ENCODE results near the gene MRPL39.

MRPL39 gene

DNA sequence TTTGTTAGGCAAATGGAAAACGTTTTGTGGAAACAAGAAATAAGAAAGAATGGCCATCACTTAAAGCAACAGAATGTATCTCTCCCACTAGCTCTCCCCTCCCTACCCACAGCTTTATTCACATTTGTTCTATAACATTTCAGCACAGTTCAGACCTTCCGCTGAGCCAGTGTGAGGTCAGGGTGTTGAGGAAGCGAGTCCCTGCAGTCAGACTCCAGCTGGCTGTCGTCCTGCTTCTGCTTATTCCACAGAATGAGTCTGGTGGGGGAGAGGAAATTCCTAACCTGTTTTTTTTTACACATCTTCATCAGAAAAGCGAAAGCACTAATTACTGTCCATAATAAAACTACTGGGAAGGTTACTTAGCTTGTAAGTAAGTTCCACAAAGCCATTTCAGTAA, 39.0 kb downstream of the MRPL39 start:
- no peak for DNase-seq (ENCODE audit: low read depth)

DNA sequence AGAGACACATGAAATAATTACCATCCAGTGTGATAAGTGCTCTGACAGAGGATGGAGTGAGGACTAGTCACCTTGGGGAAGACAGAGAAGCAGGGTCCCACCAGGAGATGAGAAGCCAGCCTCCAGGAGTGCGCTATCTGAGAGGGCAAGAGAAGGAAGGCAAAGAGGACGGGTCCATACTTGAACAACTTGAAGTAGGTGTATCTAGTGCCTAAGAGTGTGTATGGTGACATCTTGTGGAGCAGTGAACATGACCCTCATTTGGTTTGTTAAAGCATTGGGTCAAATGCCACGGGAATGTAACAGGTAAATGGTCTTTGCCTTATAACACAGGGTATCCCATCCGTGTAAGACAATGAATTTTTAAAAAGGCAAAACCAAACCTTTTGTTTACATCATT, 39.8 kb downstream of the MRPL39 start:
- no peak for DNase-seq (ENCODE audit: low read depth)

DNA sequence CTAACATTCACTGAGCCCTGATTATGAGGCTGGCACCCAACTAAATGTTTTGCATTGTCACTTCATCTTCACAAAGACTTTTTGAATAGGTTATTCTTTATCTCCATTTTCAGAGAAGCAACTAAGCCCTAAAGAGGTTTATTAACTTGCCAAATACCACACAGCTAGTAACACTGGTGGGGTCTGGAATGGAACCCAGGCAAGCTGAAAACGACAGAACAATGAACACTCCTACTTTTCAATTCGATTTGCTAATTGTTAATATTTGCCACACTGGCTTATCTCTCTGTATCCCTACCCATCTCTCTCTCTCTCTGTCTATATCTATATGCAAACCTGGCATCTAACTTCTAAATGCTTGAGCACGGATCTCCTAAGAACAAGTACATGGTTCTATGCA, 40.6 kb downstream of the MRPL39 start:
- DNase-seq (ENCODE audit: low read depth), result no peak

DNA sequence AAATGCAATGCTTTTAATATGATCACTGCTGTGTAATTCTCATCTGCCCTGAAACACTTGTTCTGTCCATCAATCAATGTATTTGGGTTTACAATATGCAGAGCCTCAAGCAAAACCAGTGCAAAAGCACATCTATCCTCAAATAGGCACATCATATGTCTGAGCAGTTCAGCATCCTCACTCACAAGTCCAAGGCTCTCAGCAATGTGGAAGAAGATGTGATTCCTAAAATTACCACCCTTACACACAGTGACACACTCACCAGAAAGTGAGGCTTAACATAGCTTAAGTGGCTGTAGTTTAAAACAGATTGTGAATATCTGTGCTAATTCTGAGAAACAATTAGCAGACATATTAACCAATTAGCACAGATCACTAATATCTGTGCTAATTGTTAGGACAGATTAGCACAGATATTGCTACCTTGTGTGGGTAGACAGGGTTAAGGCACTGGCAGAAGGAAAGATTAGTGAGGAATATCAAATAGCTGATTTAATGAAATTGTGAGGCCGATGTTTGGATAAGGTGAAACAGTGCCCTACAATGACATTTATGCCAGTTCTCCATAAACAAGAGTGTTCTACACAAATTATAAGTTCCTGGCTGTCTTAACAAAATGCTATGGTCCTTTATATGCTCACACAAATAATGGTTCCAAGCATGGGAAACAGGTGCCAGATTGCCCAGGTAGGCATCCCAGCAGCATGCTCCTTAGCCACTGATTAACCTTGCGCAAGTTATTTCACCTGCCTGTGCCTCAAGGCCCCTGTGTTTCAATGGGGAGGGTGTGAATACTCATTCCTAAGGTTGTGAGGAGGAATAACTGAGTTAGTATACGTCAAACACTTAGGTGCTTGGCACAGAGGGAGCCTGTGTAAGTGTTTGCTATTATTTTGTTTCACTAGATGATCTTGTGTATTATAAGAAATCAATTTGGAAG, 41.7 kb downstream of the MRPL39 start:
- no peak for DNase-seq (ENCODE audit: low read depth)

DNA sequence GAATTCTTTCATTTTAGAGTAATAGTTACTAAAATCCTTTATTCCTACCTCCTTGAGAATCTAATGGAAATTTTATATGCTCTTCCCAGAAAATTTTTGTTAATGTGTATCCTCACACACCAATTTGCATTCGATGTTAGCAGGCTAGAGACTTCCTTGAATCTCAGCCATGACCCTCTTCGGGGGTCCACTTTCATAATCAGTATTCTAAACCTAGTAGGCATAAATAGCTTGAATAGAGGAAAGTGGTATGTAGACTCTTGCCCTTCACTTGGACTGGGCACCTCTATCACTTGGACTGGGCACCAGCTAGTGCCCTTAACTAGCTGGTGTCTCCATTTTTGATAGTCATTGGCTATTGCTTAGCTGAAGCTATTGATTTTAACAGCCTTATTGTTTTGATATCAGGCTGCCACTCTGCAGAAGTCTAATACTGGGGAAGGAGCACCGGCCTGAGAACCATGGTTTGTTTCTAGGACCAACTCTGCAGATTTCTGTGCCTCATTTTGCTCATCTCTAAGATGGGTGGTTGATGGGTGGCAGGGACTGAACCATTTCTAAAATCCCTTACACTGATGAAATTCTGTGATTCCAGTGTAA, 42.8 kb downstream of the MRPL39 start:
- DNase-seq (ENCODE audit: low read depth), result no peak

DNA sequence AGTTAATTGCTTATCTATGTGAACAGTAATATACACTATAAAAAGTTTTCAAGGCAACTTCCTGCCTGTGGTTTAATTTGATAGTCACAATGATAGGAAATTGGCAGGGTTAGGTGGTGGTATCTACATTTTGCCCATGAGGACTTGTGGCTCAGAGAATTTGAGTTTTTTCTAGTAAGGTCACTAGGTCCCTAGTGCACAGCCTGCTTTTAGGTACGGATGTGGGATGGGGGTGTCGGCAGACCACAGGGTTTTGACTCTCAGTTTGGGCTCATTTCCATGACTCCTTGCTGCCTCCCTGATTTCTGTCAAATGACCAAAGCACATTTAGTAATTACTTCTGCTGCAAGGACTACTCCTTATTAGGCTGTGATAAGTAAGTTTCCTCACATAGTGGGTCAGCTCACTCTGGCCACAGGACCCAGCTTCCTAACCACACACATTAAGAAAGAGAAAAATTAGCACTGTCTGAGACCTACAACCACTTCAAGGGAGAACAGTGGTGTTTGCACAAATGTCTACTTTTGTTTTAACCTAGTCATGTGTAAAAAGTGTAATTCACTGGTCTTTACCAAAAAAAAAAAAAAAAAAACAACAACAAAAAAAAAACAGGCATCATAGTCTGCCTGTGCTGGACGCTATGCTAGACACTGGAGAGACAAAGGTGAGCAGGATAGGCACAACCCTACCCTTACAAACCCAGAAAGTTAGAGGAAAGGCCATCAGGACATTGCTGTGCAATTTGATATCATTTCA, 43.7 kb downstream of the MRPL39 start:
- DNase-seq (ENCODE audit: low read depth), result no peak

DNA sequence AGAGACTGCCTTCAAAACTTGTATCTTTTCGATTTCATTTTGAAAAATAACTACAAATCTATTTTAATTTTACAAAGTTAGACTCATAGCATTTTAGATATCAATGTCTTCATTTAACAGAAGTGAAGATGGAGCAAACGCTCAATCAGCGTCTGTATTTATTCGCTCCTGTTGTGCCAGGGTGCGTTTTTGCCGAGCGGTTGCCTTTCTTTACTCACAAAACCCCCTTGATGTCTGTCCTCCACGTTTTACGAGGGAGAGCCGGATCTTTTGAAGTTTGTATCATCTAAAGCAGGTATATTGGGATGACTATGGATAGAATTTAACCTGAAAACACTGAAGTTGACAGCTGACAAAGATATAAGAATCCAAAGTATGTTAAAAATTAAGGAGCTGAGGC, 44.6 kb downstream of the MRPL39 start:
- DNase-seq (ENCODE audit: low read depth), result no peak

DNA sequence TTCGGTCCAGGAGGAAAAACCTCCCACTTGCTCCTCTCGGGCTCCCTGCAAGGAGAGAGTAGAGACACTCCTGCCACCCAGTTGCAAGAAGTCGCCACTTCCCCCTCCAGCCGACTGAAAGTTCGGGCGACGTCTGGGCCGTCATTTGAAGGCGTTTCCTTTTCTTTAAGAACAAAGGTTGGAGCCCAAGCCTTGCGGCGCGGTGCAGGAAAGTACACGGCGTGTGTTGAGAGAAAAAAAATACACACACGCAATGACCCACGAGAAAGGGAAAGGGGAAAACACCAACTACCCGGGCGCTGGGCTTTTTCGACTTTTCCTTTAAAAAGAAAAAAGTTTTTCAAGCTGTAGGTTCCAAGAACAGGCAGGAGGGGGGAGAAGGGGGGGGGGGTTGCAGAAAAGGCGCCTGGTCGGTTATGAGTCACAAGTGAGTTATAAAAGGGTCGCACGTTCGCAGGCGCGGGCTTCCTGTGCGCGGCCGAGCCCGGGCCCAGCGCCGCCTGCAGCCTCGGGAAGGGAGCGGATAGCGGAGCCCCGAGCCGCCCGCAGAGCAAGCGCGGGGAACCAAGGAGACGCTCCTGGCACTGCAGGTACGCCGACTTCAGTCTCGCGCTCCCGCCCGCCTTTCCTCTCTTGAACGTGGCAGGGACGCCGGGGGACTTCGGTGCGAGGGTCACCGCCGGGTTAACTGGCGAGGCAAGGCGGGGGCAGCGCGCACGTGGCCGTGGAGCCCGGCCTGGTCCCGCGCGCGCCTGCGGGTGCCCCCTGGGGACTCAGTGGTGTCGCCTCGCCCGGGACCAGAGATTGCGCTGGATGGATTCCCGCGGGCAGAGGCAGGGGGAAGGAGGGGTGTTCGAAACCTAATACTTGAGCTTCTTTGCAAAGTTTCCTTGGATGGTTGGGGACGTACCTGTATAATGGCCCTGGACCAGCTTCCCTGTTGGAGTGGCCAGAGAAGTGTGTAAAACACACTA, 45.3 kb downstream of the MRPL39 start:
- DNase-seq (ENCODE audit: low read depth), result peak; percentile 47

DNA sequence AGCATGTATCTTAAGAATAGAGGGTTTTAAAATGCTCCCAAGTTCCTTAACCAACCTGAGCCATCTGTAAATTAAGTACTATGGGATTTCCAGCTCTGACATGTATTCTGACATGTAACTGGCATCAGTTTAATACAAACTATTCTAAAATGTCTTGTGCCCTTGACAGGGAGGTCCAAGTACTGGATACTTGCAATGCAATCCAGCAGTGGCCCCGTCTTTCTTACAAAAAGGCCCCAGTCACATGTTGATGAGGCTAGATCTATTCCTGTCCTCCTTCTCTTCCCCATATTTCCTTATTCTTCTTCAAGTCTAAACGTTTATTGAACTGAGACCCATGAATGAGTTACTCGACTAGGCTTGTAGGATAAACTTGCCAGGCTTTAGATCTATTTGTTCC, 46.4 kb downstream of the MRPL39 start:
- DNase-seq (ENCODE audit: low read depth), result no peak

DNA sequence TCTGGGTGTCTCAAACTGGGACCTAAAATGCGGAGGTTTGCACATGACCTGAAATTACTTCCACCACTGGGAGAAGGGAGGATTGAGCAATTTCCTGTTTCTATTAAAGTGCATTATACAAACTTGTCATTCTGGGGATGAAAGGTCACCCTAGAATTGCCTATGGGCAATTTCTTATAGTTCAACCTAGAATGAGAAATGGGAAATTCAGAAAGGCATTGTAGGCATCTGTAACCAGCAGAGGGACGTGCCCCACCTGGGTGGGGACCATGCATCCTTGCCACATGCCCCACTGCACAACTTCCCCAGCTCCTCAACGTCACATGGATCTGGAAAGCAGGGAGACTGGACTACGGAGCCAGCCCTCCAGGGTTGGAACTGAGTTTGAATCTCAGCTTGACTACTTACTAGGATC, 47.0 kb downstream of the MRPL39 start:
- DNase-seq (ENCODE audit: low read depth), result no peak

DNA sequence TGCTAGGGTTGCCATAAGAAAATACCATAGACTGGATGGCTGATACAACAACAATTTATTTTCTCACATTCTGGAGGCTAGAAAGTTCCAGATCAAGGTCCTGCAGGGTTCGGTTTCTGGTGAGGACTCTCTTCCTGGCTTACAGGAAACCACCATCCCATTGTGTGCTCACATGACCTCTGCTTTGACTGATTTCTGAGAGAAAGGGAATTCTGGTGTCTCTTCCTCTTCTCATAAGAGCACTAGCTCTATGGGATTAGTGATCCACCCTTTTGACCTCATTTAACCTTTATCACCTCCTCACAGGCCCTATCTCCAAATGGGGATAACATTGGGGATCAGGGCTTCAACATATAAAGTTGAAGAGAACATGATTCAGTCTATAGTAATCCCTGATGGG, 47.5 kb downstream of the MRPL39 start:
- DNase-seq (ENCODE audit: low read depth), result no peak

DNA sequence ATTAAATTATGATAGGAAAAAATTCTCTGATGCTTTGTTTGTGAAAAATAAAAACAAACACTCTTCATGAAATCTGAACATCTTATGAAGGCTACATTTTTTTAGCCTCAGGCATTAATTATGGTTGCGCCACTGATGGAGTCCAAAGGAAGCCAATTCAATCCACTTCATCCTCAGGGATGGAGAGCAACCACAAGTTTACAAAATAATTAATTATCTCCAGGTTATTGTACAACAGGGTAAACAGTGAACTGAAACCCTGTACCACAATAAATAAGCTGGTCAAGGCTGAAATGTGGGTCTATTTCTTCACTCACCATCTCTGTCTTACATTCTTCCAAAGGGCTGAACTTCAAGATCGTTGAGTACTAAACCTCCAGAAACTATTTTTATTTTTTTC, 49.2 kb downstream of the MRPL39 start:
- DNase-seq (ENCODE audit: low read depth), result no peak

DNA sequence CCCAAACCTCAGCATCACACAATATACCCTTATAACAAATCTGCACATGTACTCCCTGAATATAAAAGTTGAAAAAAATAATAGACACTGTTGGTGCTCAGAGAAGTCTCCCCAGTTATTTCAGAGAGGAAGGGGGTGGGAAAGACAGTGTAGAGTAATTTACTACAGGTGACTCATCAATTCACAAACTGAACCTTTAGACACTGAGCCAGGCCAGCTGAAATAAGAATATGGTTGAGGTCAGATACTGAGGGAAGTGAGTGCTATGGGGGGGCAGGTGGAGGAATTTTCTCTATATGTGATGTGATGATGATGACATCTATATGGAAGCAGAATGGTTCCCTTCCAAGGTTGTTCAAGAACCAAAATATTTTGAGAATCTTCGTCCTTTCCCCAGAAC, 50.1 kb downstream of the MRPL39 start:
- no peak for DNase-seq (ENCODE audit: low read depth)

DNA sequence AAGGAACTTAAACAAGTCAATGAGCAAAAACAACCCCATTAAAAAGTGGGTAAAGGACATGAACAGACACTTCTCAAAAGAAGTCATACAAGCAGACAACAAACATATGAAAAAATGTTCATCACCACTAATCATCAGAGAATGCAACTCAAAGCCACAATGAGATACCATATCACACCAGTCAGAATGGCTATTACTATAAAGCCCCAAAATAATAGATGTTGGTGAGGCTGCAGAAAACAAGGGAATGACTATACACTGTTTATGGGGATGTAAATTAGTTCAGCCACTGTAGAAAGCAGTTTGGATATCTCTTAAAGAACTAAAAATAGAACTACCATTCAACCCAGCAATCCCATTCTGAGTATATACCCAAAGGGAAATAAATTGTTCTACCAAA, 51.2 kb downstream of the MRPL39 start:
- DNase-seq (ENCODE audit: low read depth), result no peak

DNA sequence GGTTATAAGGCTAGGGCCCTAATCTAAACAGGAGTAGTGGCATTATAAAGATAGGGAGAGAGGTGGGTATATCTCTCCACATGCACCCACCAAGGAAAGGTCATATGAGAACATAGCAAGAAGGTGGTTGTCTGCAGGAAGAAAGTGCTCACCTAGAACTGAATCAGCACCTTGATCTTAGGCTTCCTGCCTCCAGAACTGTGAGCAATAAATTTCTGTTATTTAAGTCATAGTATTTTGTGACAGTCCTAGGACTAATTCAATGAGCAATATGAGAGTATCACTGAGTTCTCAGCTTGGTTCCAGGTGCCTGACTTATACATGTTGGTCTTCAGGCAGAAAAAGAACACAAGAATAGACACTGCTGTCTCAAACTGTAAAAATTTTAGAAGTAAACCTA, 51.8 kb downstream of the MRPL39 start:
- no peak for DNase-seq (ENCODE audit: low read depth)

DNA sequence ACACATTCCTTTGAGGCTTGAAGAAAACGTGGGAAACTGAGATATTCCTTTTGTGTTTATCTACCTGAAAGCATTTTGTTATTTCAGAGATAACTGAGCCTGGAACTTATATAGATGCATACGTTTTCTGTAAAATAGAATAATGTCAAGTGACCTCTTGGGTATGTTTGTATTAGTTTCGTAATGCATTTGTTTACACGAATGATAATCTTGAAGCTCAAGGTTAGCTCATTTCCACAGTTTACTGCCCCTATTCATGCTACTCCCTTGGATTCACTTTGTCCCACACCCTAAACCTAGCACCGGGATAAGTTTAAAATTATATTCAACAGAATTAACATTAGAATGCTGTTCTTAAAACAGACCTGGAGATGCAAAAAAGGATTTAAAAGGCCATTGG, 54.4 kb downstream of the MRPL39 start:
- no peak for DNase-seq (ENCODE audit: low read depth)

DNA sequence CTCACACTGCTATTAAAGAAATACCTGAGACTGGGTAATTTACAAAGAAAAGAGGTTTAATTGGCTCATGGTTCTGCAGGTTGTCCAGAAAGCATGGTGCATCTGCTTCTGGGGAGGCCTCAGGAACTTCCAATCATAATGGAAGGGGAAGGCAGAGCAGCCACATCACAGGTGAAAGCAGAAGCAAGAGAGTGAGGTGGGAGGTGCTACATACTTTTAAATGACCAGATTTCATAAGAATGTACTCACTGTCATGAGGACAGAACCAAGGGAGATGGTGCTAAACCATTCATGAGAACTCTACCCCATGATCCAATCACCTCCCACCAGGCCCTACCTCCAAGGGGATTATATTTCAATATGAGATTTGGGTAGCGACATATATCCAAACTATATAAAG, 55.7 kb downstream of the MRPL39 start:
- DNase-seq (ENCODE audit: low read depth), result no peak

DNA sequence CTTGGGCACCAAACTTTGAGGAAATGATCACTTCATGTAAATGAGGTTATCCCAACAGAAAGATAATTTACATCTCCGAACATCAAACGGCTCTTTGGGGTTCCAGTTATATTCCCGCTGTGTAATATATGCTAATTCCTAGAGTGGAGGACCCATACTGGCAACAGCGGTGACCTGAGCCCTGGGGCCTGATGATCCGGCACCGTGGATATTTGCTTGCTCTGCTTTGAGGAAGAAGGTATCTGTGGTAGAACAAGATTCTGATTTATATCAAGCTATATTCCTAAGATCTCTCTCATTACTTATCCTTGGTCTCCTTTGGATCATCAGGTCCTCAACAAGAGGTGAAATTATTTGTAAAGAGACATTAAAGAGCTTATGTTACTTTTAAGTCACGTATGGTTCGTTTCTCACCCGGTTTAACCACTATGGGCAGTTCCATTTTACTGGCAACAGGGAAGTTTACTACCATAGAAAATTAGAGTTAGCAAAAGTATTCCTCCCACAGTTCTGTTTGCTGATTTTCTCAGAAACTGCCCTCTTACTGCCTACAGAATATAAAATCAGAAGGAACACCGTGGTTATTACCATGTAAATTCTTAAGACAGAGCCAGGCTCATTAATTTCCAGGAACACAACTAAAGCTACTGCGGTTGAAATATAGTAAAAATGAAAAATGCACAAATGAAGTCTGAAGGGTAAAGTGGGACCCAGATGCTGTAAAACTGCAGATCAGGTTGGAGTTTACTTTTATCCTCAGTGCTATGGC, 56.7 kb downstream of the MRPL39 start:
- DNase-seq (ENCODE audit: low read depth), result no peak

DNA sequence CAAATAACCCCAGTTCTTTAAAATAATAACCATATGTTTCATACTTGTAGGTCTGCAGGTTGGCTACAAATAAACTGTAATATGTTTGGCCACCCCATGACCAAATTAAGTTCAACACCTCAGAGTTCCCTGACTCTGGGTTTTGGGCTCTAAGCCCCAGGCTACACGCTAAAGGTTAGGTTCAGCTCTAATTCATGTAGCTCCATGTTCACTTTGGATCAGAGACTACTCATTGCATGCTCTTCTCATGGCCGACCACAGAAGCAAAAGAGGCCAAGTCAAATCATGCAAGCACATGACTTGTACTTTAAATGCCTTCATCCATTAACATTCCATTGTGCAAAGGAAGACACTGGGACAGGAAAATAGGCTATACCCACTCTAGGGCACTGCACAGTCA, 66.2 kb downstream of the MRPL39 start:
- no peak for DNase-seq (ENCODE audit: low read depth)

DNA sequence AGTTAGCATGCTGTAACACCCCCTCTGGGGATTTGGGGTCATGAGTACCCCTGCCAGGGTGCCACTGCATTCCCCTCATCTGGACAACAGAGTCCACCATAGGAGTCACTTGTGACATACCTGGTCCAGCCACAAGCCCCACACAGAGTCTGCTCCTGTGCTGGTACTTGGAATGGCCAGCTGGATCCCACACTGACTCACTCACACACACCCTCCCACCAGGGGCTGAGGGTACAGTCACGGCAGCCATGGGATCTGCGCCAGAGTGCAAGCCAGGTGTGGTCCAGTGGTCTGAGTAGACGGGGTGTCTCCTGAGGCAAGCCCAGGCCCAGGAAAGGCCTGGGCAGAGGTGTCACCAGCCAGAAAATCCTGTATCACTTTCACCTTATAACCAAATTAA, 67.7 kb downstream of the MRPL39 start:
- DNase-seq (ENCODE audit: low read depth), result no peak

DNA sequence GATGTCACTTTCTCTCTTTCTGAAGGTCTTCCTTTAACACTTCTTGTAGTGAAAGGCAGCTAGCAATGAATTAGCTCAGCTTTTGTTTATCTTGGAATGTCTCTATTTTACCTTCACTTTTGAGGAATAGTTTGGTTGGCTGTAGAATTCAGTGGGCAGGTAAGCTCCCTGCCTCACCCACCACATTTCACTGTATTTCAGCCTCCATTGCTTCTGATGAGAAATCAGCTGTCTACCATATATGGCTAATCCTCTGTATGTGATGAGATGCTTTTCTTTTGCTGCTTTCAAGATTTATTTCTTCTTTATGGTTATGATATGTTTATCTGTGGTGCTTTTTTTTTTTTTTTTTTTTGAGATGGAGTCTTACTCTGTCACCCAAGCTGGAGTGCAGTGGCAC, 70.1 kb downstream of the MRPL39 start:
- DNase-seq (ENCODE audit: low read depth), result no peak

Measured in activated T-cell treated with anti-CD3 and anti-CD28 coated beads for 1 hour (primary cell).